Small intestine (tissue), 7 donors: Measurements from ENCODE around the gene EIF2S1. TPM values are rescaled to one million over a fixed set of nuclear protein-coding genes. Genes with fewer than 3 reads are reported as not detected.

Source experiments
- DNase-seq, 2 donors: peaks; one replicate each; pipeline versions ENCODE4 v3.0.0 to v3.0.0-alpha.2; 2013
- FAIRE-seq: peaks from 2 replicates; lab custom pipeline; 2012; peaks lifted over from hg19 to GRCh38; lab: Jason Lieb, UNC
- H3K27ac ChIP-seq, 3 donors: one replicate each; pipeline ENCODE4 v1.5.1; 2013; ENCODE audit warnings: low read length in 2 of 3, mild to moderate bottlenecking in 2 of 3, control low read depth in 1 of 3, inconsistent platforms in 1 of 3, low read depth in 1 of 3, moderate library complexity in 1 of 3
- H3K27me3 ChIP-seq, 3 donors: one replicate each; pipeline ENCODE4 v1.6.1; 2013; ENCODE audit warnings: low read length in 3 of 3, inconsistent platforms in 1 of 3; ENCODE audit not compliant: control insufficient read depth in 3 of 3, insufficient read depth in 3 of 3
- H3K36me3 ChIP-seq, 3 donors: one replicate each; pipeline ENCODE4 v1.6.1; 2013; ENCODE audit warnings: low read length in 3 of 3, inconsistent platforms in 1 of 3, low read depth in 1 of 3, mild to moderate bottlenecking in 1 of 3, moderate library complexity in 1 of 3; ENCODE audit not compliant: control insufficient read depth in 3 of 3, insufficient read depth in 2 of 3
- H3K4me1 ChIP-seq, 3 donors: one replicate each; pipeline ENCODE4 v1.6.1; 2013; ENCODE audit warnings: low read length in 2 of 3, inconsistent platforms in 1 of 3, low read depth in 1 of 3, mild to moderate bottlenecking in 1 of 3, moderate library complexity in 1 of 3; ENCODE audit not compliant: control insufficient read depth in 3 of 3, insufficient read depth in 2 of 3
- H3K4me3 ChIP-seq, 3 donors: one replicate each; pipeline ENCODE4 v1.5.1; 2013; ENCODE audit warnings: low read length in 3 of 3, control low read depth in 1 of 3, inconsistent platforms in 1 of 3, low read depth in 1 of 3, mild to moderate bottlenecking in 1 of 3, moderate library complexity in 1 of 3
- H3K9me3 ChIP-seq, 2 donors: one replicate each; pipeline ENCODE4 v1.6.1; 2013; ENCODE audit warnings: low read depth in 1 of 2, low read length in 1 of 2; ENCODE audit not compliant: control insufficient read depth in 2 of 2, insufficient read depth in 1 of 2
- WGBS, 3 donors: extraction: QIAGEN DNeasy Blood & Tissue Kit; methylation state at CpG; one replicate each; pipeline ENCODE4 v1.1.7; 2013; 5-methylcytosine and 5-hydroxymethylcytosine counted together
- polyA plus RNA-seq, 4 donors: library from polyadenylated mRNA; stranded (reverse) in 3 of 4; unstranded in 1 of 4; fragments of 200-250 nt in 3 of 4; fragments of 120-200 nt in 1 of 4; gene quantifications; one replicate each; pipeline versions ENCODE4 v1.2.1 to v1.2.3, GENCODE V29; 2013
- donor health status: healthy with polysubstance abuse.
- donor health status: control.
- donor health status: control.
- donor health status: Bipolar disorder and iron deficiency.
- donor health status: healthy.

The EIF2S1 gene
- polyA plus RNA-seq, 4 donors: 43.6 to 116 (median 69.9) TPM

DNA sequence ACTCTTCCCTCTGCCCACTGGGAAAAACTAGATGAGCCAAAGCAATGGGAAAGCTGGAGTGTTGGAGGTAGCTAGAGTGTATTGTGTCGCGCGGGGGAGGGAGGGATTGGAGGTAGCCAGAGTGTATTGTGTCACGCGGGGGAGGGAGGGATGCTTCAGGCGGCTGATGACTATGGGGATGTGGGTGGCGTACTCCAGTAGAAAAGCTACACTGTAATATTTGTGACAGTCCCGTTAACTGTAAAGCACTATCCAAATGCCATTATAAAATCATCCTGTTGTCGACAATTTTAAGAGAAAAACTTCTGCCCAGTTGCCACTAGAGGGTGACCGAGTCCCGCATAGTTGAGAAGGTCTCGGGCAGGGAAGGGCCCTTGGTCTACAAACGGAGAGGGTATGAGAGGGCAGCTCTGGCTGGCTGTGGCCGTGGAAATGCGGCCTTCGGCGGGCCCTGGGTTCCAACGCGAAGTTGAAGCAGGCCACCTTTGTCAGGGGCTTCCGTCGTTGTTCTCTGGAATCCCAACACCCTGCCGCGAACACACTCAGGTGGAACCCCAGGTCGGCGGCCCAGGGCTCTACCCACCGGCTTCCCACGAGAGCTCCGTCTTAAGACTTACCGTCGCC lies 67.0 kb downstream of the EIF2S1 start:
- Histone ChIP-seq H3K9me3 (no peaks in the 10 kb centered on the region), H3K27me3 (peaks cover 0 to 4% (median 0%) of the 10 kb centered on the region in 3 donors), H3K4me3 (no peak overlapping the region), H3K36me3 (no peaks in the 10 kb centered on the region), H3K4me1 (peaks cover 0 to 28% (median 1%) of the 10 kb centered on the region in 3 donors), H3K27ac (no peak overlapping the region)
- WGBS, 3 donors: 35 to 36% (median 35%) methylated on average over 28 to 30 of the region's 30 CpGs
- DNase-seq (peak; percentile 88), FAIRE-seq (no peak)

- peaks cover 0 to 28% (median 1%) of the 10 kb centered on the region in 3 donors for H3K4me1 ChIP-seq
- no peak overlapping the region for H3K4me3 ChIP-seq
- 14 to 62% (median 38%) methylated on average over 7 of the region's 7 CpGs for WGBS, 3 donors
- no peaks in the 10 kb centered on the region for H3K36me3 ChIP-seq
- peaks cover 0 to 4% (median 0%) of the 10 kb centered on the region in 3 donors for H3K27me3 ChIP-seq
- DNase-seq: peak; percentile 89 to 92
- FAIRE-seq: no peak
- peak overlapping the region; percentile 18 to 75 (median 72) for H3K27ac ChIP-seq
- no peaks in the 10 kb centered on the region for H3K9me3 ChIP-seq
These were observed 68.4 kb downstream of the EIF2S1 start for GRCh38 chr14:67428501-67429031.

GRCh38 chr14:67429510-67430205 lies 69.5 kb downstream of the EIF2S1 start:
- no peak overlapping the region for H3K27ac ChIP-seq
- FAIRE-seq (no peak), DNase-seq (no peak)
- 72 to 74% (median 73%) methylated on average over 9 of the region's 9 CpGs for WGBS, 3 donors
- H3K36me3 ChIP-seq: no peaks in the 10 kb centered on the region
- H3K4me1 ChIP-seq: peaks cover 0 to 28% (median 1%) of the 10 kb centered on the region in 3 donors
- no peaks in the 10 kb centered on the region for H3K9me3 ChIP-seq
- peaks cover 0 to 4% (median 0%) of the 10 kb centered on the region in 3 donors for H3K27me3 ChIP-seq
- no peak overlapping the region for H3K4me3 ChIP-seq

GRCh38 chr14:67432050-67432564 lies 72.0 kb downstream of the EIF2S1 start:
- Histone ChIP-seq H3K9me3 (no peaks in the 10 kb centered on the region), H3K27ac (no peak overlapping the region), H3K27me3 (no peaks in the 10 kb centered on the region), H3K4me1 (peaks cover 0 to 28% (median 5%) of the 10 kb centered on the region in 3 donors), H3K36me3 (no peaks in the 10 kb centered on the region), H3K4me3 (no peak overlapping the region)
- 62 to 80% (median 74%) methylated on average over 7 of the region's 7 CpGs for WGBS, 3 donors
- FAIRE-seq (no peak), DNase-seq (no peak)

- Histone ChIP-seq H3K27me3 (no peaks in the 10 kb centered on the region), H3K4me3 (no peak overlapping the region), H3K36me3 (no peaks in the 10 kb centered on the region), H3K4me1 (peaks cover 0 to 8% (median 4%) of the 10 kb centered on the region in 3 donors), H3K27ac (no peak overlapping the region), H3K9me3 (no peaks in the 10 kb centered on the region)
- WGBS, 3 donors: 87 to 96% (median 88%) methylated on average over 5 of the region's 5 CpGs
- no peak for FAIRE-seq
- no peak for DNase-seq
These were observed 75.5 kb downstream of the EIF2S1 start for GRCh38 chr14:67435603-67436002.

Other genes with a start within 250 kb of the EIF2S1 start
- under 1 TPM in 2 of 4 donors, not detected in 2; 0.03 to 0.46 TPM for gene GARIN2, start 170.9 kb upstream of the EIF2S1 start, polyA plus RNA-seq
- 10 to 100 TPM; 11.1 to 38.4 (median 35.0) TPM for gene PALS1, start 118.9 kb upstream of the EIF2S1 start, polyA plus RNA-seq
- gene ATP6V1D, start 524 bp upstream of the EIF2S1 start, polyA plus RNA-seq: 10 to 100 TPM; 43.1 to 84.3 (median 58.0) TPM
- gene PLEK2, start 51.8 kb downstream of the EIF2S1 start, polyA plus RNA-seq: 10 to 100 TPM; 33.9 to 88.3 (median 67.1) TPM
- gene TMEM229B, start 128.4 kb downstream of the EIF2S1 start, polyA plus RNA-seq: 10 to 100 TPM in 3 of 4 donors, 1 to 10 TPM in 1; 6.5 to 27.5 (median 11.4) TPM
- gene PLEKHH1, start 173.0 kb downstream of the EIF2S1 start, polyA plus RNA-seq: 10 to 100 TPM; 21.5 to 87.2 (median 47.5) TPM
- gene PIGH, start 239.9 kb downstream of the EIF2S1 start, polyA plus RNA-seq: 10 to 100 TPM; 19.6 to 53.9 (median 22.6) TPM